DND-41 (cell line): ENCODE measurements around the gene NOVA1.

ENCODE experiments used
- EZH2 ChIP-seq: IDR thresholded peaks from 3 replicates; pipeline ENCODE4 v1.6.1; 2012; ENCODE audit warnings: borderline replicate concordance, low read depth, mild to moderate bottlenecking, moderate library complexity, low read length, inconsistent platforms; ENCODE audit not compliant: severe bottlenecking
- TF ChIP-seq, protein P1 (sequence below): IDR thresholded peaks from 2 replicates; pipeline ENCODE4 v1.5.1; 2012; ENCODE audit warnings: borderline replicate concordance, low read length, moderate library complexity, mild to moderate bottlenecking; ENCODE audit not compliant: poor library complexity, severe bottlenecking; ENCODE audit errors: extremely low read depth

GRCh38 chr14:26531894-26532293, 65.9 kb downstream of the NOVA1 start:
- no peak for TF ChIP-seq EZH2
- TF ChIP-seq, protein P1, sequence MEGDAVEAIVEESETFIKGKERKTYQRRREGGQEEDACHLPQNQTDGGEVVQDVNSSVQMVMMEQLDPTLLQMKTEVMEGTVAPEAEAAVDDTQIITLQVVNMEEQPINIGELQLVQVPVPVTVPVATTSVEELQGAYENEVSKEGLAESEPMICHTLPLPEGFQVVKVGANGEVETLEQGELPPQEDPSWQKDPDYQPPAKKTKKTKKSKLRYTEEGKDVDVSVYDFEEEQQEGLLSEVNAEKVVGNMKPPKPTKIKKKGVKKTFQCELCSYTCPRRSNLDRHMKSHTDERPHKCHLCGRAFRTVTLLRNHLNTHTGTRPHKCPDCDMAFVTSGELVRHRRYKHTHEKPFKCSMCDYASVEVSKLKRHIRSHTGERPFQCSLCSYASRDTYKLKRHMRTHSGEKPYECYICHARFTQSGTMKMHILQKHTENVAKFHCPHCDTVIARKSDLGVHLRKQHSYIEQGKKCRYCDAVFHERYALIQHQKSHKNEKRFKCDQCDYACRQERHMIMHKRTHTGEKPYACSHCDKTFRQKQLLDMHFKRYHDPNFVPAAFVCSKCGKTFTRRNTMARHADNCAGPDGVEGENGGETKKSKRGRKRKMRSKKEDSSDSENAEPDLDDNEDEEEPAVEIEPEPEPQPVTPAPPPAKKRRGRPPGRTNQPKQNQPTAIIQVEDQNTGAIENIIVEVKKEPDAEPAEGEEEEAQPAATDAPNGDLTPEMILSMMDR = no peak
